NK-92 treated with Interleukin-12 subunit alpha and Interleukin-12 subunit beta, amount 100 ng/mL, for 24 hours (cell line): ENCODE results near the gene SPDYE5.

Experiments used
- DNase-seq: peaks from one replicate; lab custom pipeline; 2025; lab: John Stamatoyannopoulos, UW

Gene SPDYE5

DNA sequence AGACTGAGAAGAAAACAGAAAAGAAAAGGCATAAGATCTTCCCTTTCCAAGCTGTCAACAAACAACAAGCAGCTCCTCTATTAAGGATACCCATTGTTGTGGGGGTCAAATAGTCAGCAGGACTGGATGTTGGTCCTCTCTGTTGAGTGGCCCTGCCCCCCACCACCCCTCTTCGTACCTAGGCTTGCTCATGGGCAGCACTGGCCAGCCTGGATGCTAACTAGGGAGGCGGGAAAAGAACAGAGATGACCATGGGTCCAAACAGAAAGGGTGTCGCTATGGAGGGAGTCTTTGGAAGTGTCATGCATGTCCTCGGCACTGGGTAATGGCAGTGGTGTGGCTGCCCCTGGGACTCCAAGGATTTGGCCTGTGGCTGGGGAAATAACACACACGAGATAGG, 45.6 kb downstream of the SPDYE5 start:
- no peak for DNase-seq

DNA sequence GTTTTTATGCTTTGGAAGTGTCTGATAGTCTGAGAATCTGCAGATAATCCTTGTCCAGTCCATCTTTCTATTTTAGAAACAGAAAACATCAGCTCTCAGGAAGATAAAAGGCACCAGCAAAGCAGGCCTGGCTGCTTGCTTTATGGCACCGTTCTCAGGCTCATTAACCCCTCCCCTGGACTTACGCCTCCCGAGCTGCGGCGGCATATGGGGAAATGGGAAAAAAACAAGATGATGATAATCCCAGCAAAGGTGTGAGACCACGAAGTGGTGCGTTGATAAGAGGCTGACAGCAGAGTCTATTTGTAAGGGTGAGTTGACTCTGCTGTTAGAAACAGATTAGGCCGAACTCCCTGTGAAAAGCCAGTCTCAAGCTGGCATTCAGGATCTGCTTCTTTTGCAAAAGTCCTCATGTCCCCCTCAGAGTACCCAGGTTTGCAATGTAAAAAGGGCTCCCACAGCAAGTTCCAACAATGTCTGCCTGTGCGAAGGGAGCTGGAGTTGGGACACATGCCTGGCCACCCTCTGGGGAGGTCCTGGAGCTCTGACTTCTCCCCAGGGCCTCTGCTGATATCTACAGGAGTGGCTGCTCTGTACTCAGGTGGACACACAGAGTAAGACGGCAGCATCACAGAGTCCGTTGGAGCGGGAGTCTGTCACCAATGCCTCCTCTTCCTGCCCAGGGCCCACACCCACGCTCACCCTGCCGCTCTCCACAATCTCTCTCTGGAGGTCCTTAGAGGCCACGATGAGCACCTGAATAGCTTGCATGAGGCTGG, 54.3 kb downstream of the SPDYE5 start:
- no peak for DNase-seq
